ENCODE results near the gene OCIAD2. TPM values are rescaled to one million over a fixed set of nuclear protein-coding genes. Genes with fewer than 3 reads are reported as not detected.

OCIAD2 gene
- total RNA-seq, 1 experiment from 2014 or later, result 82.7 TPM

- TF ChIP-seq ZNF512 (CRISPR knock-in tag; IDR thresholded peaks at IDR 0.05; ENCODE audit: borderline replicate concordance) (no peak), USF1 (CRISPR knock-in tag; IDR thresholded peaks at IDR 0.05) (no peak), ZMAT4 (CRISPR knock-in tag; IDR thresholded peaks at IDR 0.05) (no peak), NR3C1 (CRISPR knock-in tag; conservative IDR thresholded peaks at IDR 0.05; ENCODE audit: low read depth) (no peak), NFATC4 (CRISPR knock-in tag; IDR thresholded peaks at IDR 0.05) (no peak)
These were observed 5.4 kb downstream of the OCIAD2 start (continued) for GRCh38 chr4:48901196-48901595.

GRCh38 chr4:48899950-48900349 lies 6.6 kb downstream of the OCIAD2 start:
- ATAC-seq (no peak), DNase-seq (ENCODE audit: low spot score) (no peak)
- CTCF ChIA-PET, result no interaction called here
- TF ChIP-seq ZSCAN18 (CRISPR knock-in tag; IDR thresholded peaks at IDR 0.05), result no peak
- TF ChIP-seq NFATC4 (CRISPR knock-in tag; IDR thresholded peaks at IDR 0.05), result no peak
- no peak for TF ChIP-seq JAZF1 (CRISPR knock-in tag; IDR thresholded peaks at IDR 0.05)
- TF ChIP-seq E2F4 (CRISPR knock-in tag; IDR thresholded peaks at IDR 0.05; ENCODE audit: borderline replicate concordance, low read depth), result no peak
- no peak for TF ChIP-seq CBFB (CRISPR knock-in tag; IDR thresholded peaks at IDR 0.05; ENCODE audit: low read depth)
- no peak for TF ChIP-seq GTF2I (CRISPR knock-in tag; conservative IDR thresholded peaks at IDR 0.05)
- TF ChIP-seq ATF1 (CRISPR knock-in tag; IDR thresholded peaks at IDR 0.05), result no peak
- no peak for TF ChIP-seq CTCF (IDR thresholded peaks at IDR 0.05)
- no peak for TF ChIP-seq E2F5 (CRISPR knock-in tag; IDR thresholded peaks at IDR 0.05)
- no peak for TF ChIP-seq ZBTB21 (CRISPR knock-in tag; IDR thresholded peaks at IDR 0.05; ENCODE audit: borderline replicate concordance)
- no peak for TF ChIP-seq AFF4 (CRISPR knock-in tag; IDR thresholded peaks at IDR 0.05; ENCODE audit: borderline replicate concordance)
- TF ChIP-seq USF2 (CRISPR knock-in tag; IDR thresholded peaks at IDR 0.05), result no peak
- TF ChIP-seq GRHL2 (CRISPR knock-in tag; IDR thresholded peaks at IDR 0.05; ENCODE audit: insufficient replicate concordance, severe bottlenecking), result no peak
- TF ChIP-seq ESRRA (CRISPR knock-in tag; IDR thresholded peaks at IDR 0.05; ENCODE audit: borderline replicate concordance), result no peak
- no peak for TF ChIP-seq PREB (CRISPR knock-in tag; IDR thresholded peaks at IDR 0.05; ENCODE audit: borderline replicate concordance)
- no peak for TF ChIP-seq ZNF263 (CRISPR knock-in tag; IDR thresholded peaks at IDR 0.05; ENCODE audit: low read depth)
- no peak for TF ChIP-seq FOXP1 (CRISPR knock-in tag; IDR thresholded peaks at IDR 0.05; ENCODE audit: borderline replicate concordance)

More at GRCh38 chr4:48899950-48900349, 6.6 kb downstream of the OCIAD2 start:
- no peaks in the 10 kb centered on the region for H3K9me3 Mint-ChIP-seq
- no peaks in the 10 kb centered on the region for H3K27me3 Mint-ChIP-seq (ENCODE audit: low read depth)
- H3K27ac Mint-ChIP-seq, result no peak overlapping the region
- H3K4me1 Mint-ChIP-seq, result peaks cover 5% of the 10 kb centered on the region
- peaks cover 72% of the 10 kb centered on the region for H3K36me3 Mint-ChIP-seq
- POLR2A ChIA-PET, result no interaction called here
- H3K4me3 Mint-ChIP-seq, result no peak overlapping the region
